HG02884 (cell line): ENCODE results near the gene LUZP1.

ENCODE experiments used
- ATAC-seq: cut with Tn5 transposase; IDR thresholded peaks from one replicate; pipeline ENCODE4 v1.9.1; 2021; ENCODE audit warnings: mild to moderate bottlenecking, moderate library complexity; ENCODE audit not compliant: unreplicated experiment

Gene LUZP1

GRCh38 chr1:23035823-23036452 is 132.7 kb downstream of the LUZP1 start:
- ATAC-seq = no peak
